Karpas-422 (cell line): ENCODE results near the gene CCDC71L. TPM values are rescaled to one million over a fixed set of nuclear protein-coding genes. Genes with fewer than 3 reads are reported as not detected.
A peak's percentile ranks its signal among the peaks of the same experiment; 100 is the strongest.
"Not testable (repeated sequence)": the region's sequence is repeated elsewhere in the genome, so short reads cannot be mapped to it uniquely, and the experiment has no call there.

ENCODE experiments used
- DNase-seq: peaks from one replicate; pipeline ENCODE4 v3.0.0-alpha.2; 2015
- H2AFZ ChIP-seq: fragments of 200-600 bp; sonication (generic); 2 replicates; pipeline ENCODE4 v1.6.1; 2014; ENCODE audit warnings: antibody characterized with exemption, low read length, mixed read lengths
- H3K27ac ChIP-seq: fragments of 200-600 bp; sonication (generic); 2 replicates; pipeline ENCODE4 v1.5.1; 2014; ENCODE audit warnings: mild to moderate bottlenecking, low read length, moderate library complexity
- H3K27me3 ChIP-seq: fragments of 200-600 bp; sonication (generic); 2 replicates; pipeline ENCODE4 v1.6.1; 2014; ENCODE audit warnings: low read length, mixed read lengths
- H3K36me3 ChIP-seq: fragments of 200-600 bp; sonication (generic); 2 replicates; pipeline ENCODE4 v1.6.1; 2014; ENCODE audit warnings: low read length, mixed read lengths; ENCODE audit not compliant: insufficient read depth
- H3K4me1 ChIP-seq: fragments of 200-600 bp; sonication (generic); 2 replicates; pipeline ENCODE4 v1.6.1; 2014; ENCODE audit warnings: mild to moderate bottlenecking, low read length, mixed read lengths
- H3K4me2 ChIP-seq: fragments of 200-600 bp; sonication (generic); 2 replicates; pipeline ENCODE4 v1.6.1; 2014; ENCODE audit warnings: low read length, low read depth, mild to moderate bottlenecking; ENCODE audit not compliant: poor library complexity, severe bottlenecking
- H3K4me3 ChIP-seq: fragments of 200-600 bp; sonication (generic); 2 replicates; pipeline ENCODE4 v1.5.1; 2014; ENCODE audit warnings: mild to moderate bottlenecking, antibody characterized with exemption, low read length, mixed read lengths
- H3K79me2 ChIP-seq: fragments of 200-600 bp; sonication (generic); 2 replicates; pipeline ENCODE4 v1.6.1; 2014; ENCODE audit warnings: mild to moderate bottlenecking, low read length, mixed read lengths
- H3K9ac ChIP-seq: fragments of 200-600 bp; sonication (generic); 2 replicates; pipeline ENCODE4 v1.6.0; 2014; ENCODE audit warnings: low read length
- H3K9me2 ChIP-seq: fragments of 200-600 bp; sonication (generic), shearing (Covaris generic); replicated peaks from 2 replicates; pipeline ENCODE4 v1.6.0; 2014; ENCODE audit warnings: mild to moderate bottlenecking, low read length, moderate library complexity; ENCODE audit not compliant: insufficient read depth
- H3K9me3 ChIP-seq: fragments of 300-700, 200-600 bp; sonication (generic); 2 replicates; pipeline ENCODE4 v1.6.1; 2014; ENCODE audit warnings: low read length, mixed read lengths
- H4K20me1 ChIP-seq: fragments of 200-600 bp; sonication (generic); 2 replicates; pipeline ENCODE4 v1.6.1; 2014; ENCODE audit warnings: mild to moderate bottlenecking, antibody characterized with exemption, low read length, low read depth; ENCODE audit not compliant: insufficient read depth
- total RNA-seq: library from RNA; depleted of rRNA; stranded (reverse); fragments of >200 nt; shearing (Covaris generic); gene quantifications from 2 replicates; pipeline ENCODE4 v1.2.3, GENCODE V29; 2014; ENCODE audit warnings: low replicate concordance; rRNA removed

CCDC71L gene
- total RNA-seq: 18.7 and 31.0 TPM in 2 replicates

GRCh38 chr7:106660862-106661720 lies at the start of gene CCDC71L:
TSS of gene CCDC71L (minus strand) at chr7:106661158. CDS start at chr7:106660896, 262 bp downstream.
- peak within 1 kb of the TSS; percentile 73 for H3K9ac ChIP-seq
- H3K9me3 ChIP-seq: no peaks in the 10 kb centered on the region
- H3K27me3 ChIP-seq: no peaks in the 10 kb centered on the region
- no peak within 1 kb of the TSS for H3K27ac ChIP-seq
- peak within 1 kb of the TSS; percentile 50; the same call in 1 of the 2 replicates for H2AFZ ChIP-seq
- peak; percentile 96 for DNase-seq
- peaks cover 14% of the 10 kb centered on the region for H3K4me1 ChIP-seq
- H4K20me1 ChIP-seq: no peaks in the 10 kb centered on the region
- H3K9me2 ChIP-seq: 0 out of 2 replicates have a peak, but pooled peaks cover 4% of the 10 kb centered on the region
- H3K36me3 ChIP-seq: no peaks in the 10 kb centered on the region
- H3K4me2 ChIP-seq: peak within 1 kb of the TSS; percentile 81
- no peaks in the 10 kb centered on the region for H3K79me2 ChIP-seq
- H3K4me3 ChIP-seq: peak within 1 kb of the TSS; percentile 73

GRCh38 chr7:106709604-106710003 lies 48.6 kb upstream of the CCDC71L start:
- not testable (repeated sequence) for H3K9ac ChIP-seq, H3K9me3 ChIP-seq, H3K4me3 ChIP-seq, H2AFZ ChIP-seq, H3K79me2 ChIP-seq, H4K20me1 ChIP-seq, DNase-seq, H3K27me3 ChIP-seq, H3K9me2 ChIP-seq, H3K4me1 ChIP-seq, H3K36me3 ChIP-seq, H3K27ac ChIP-seq, H3K4me2 ChIP-seq

GRCh38 chr7:106704000-106704840 lies 43.3 kb upstream of the CCDC71L start:
- Histone ChIP-seq H3K27ac (no peak overlapping the region), H2AFZ (no peak overlapping the region), H3K4me1 (no peaks in the 10 kb centered on the region), H3K9me3 (no peaks in the 10 kb centered on the region), H3K27me3 (no peaks in the 10 kb centered on the region), H3K79me2 (no peaks in the 10 kb centered on the region), H3K9me2 (no peaks in the 10 kb centered on the region), H3K4me3 (no peak overlapping the region), H3K9ac (no peak overlapping the region), H3K36me3 (no peaks in the 10 kb centered on the region), H3K4me2 (no peak overlapping the region), H4K20me1 (no peaks in the 10 kb centered on the region)
- DNase-seq: peak; percentile 40

GRCh38 chr7:106693677-106694353 lies 32.9 kb upstream of the CCDC71L start:
- H3K9me3 ChIP-seq: no peaks in the 10 kb centered on the region
- no peak overlapping the region for H2AFZ ChIP-seq
- H3K4me1 ChIP-seq: no peaks in the 10 kb centered on the region
- H3K9me2 ChIP-seq: no peaks in the 10 kb centered on the region
- DNase-seq: no peak
- H3K4me2 ChIP-seq: no peak overlapping the region
- H4K20me1 ChIP-seq: no peaks in the 10 kb centered on the region
- no peaks in the 10 kb centered on the region for H3K79me2 ChIP-seq
- no peak overlapping the region for H3K27ac ChIP-seq
- no peaks in the 10 kb centered on the region for H3K36me3 ChIP-seq
- H3K4me3 ChIP-seq: no peak overlapping the region
- no peak overlapping the region for H3K9ac ChIP-seq
- H3K27me3 ChIP-seq: no peaks in the 10 kb centered on the region

- Histone ChIP-seq H3K4me1 (no peaks in the 10 kb centered on the region), H3K27ac (no peak overlapping the region), H2AFZ (no peak overlapping the region)
Measured at GRCh38 chr7:106692450-106693051, 31.6 kb upstream of the CCDC71L start.

GRCh38 chr7:106688161-106688560 lies 27.2 kb upstream of the CCDC71L start:
- not testable (repeated sequence) for H3K9ac ChIP-seq, H3K79me2 ChIP-seq, H4K20me1 ChIP-seq, H2AFZ ChIP-seq, H3K4me2 ChIP-seq, H3K27ac ChIP-seq, H3K36me3 ChIP-seq, H3K4me1 ChIP-seq, H3K4me3 ChIP-seq, H3K27me3 ChIP-seq, DNase-seq, H3K9me3 ChIP-seq, H3K9me2 ChIP-seq

More at GRCh38 chr7:106692450-106693051, 31.6 kb upstream of the CCDC71L start:
- Histone ChIP-seq H3K9ac (no peak overlapping the region), H3K9me3 (no peaks in the 10 kb centered on the region), H3K27me3 (no peaks in the 10 kb centered on the region), H3K4me2 (no peak overlapping the region), H3K4me3 (no peak overlapping the region), H3K36me3 (no peaks in the 10 kb centered on the region), H3K79me2 (no peaks in the 10 kb centered on the region), H4K20me1 (no peaks in the 10 kb centered on the region), H3K9me2 (no peaks in the 10 kb centered on the region)
- no peak for DNase-seq

- Histone ChIP-seq H3K79me2 (no peaks in the 10 kb centered on the region), H3K27me3 (no peaks in the 10 kb centered on the region), H3K9me2 (no peaks in the 10 kb centered on the region), H3K27ac (no peak overlapping the region), H3K4me3 (no peak overlapping the region), H3K4me1 (no peaks in the 10 kb centered on the region), H3K9ac (no peak overlapping the region), H3K9me3 (no peaks in the 10 kb centered on the region), H2AFZ (no peak overlapping the region), H4K20me1 (no peaks in the 10 kb centered on the region), H3K4me2 (no peak overlapping the region), H3K36me3 (no peaks in the 10 kb centered on the region)
- no peak for DNase-seq
Measured at GRCh38 chr7:106683941-106684340, 23.0 kb upstream of the CCDC71L start.
